NCI-H2029 (cell line): ENCODE measurements around the gene GABPB1.
A peak's percentile ranks its signal among the peaks of the same experiment; 100 is the strongest.
"Not testable (repeated sequence)": the region's sequence is repeated elsewhere in the genome, so short reads cannot be mapped to it uniquely, and the experiment has no call there.

Source experiments
- DNase-seq: peaks from one replicate; lab custom pipeline; 2025; lab: John Stamatoyannopoulos, UW

Gene GABPB1

GRCh38 chr15:50354838-50355618 lies at the start of gene GABPB1:
Gene GABPB1 (minus strand): TSS chr15:50355198. CDS start chr15:50309798, 45,400 bp downstream.
- peak; percentile 53 for DNase-seq

GRCh38 chr15:50391561-50391960 lies 36.6 kb upstream of the GABPB1 start:
- DNase-seq = not testable (repeated sequence)

- DNase-seq = no peak
These were observed 35.7 kb upstream of the GABPB1 start for GRCh38 chr15:50390554-50391264.

- DNase-seq = not testable (repeated sequence)
These were observed 27.4 kb upstream of the GABPB1 start for GRCh38 chr15:50382408-50382807.

GRCh38 chr15:50381438-50381837 lies 26.4 kb upstream of the GABPB1 start:
- DNase-seq = no peak

GRCh38 chr15:50380089-50380488 lies 25.1 kb upstream of the GABPB1 start:
- DNase-seq = no peak

GRCh38 chr15:50379413-50379812 lies 24.4 kb upstream of the GABPB1 start:
- not testable (repeated sequence) for DNase-seq

- no peak for DNase-seq
These were observed 23.8 kb upstream of the GABPB1 start for GRCh38 chr15:50378776-50379175.

GRCh38 chr15:50377867-50378751 lies 23.1 kb upstream of the GABPB1 start:
- no peak for DNase-seq

GRCh38 chr15:50369564-50369963 lies 14.6 kb upstream of the GABPB1 start:
- DNase-seq = not testable (repeated sequence)

GRCh38 chr15:50365971-50366370 lies 11.0 kb upstream of the GABPB1 start:
- no peak for DNase-seq

GRCh38 chr15:50365570-50365969 lies 10.6 kb upstream of the GABPB1 start:
- no peak for DNase-seq

- no peak for DNase-seq
These were observed 8.6 kb upstream of the GABPB1 start for GRCh38 chr15:50363612-50364011.

GRCh38 chr15:50361756-50362155 lies 6.8 kb upstream of the GABPB1 start:
- DNase-seq = no peak

GRCh38 chr15:50358845-50359244 lies 3.8 kb upstream of the GABPB1 start:
- no peak for DNase-seq

- no peak for DNase-seq
These were observed 982 bp upstream of the GABPB1 start for GRCh38 chr15:50355980-50356379.

- DNase-seq = no peak
These were observed 564 bp upstream of the GABPB1 start for GRCh38 chr15:50355619-50355905.

- peak; percentile 29 for DNase-seq
These were observed 792 bp downstream of the GABPB1 start for GRCh38 chr15:50353975-50354837.

GRCh38 chr15:50353251-50353974 lies 1.6 kb downstream of the GABPB1 start:
- no peak for DNase-seq

- DNase-seq = no peak
These were observed 4.4 kb downstream of the GABPB1 start for GRCh38 chr15:50350621-50351020.

GRCh38 chr15:50345298-50345697 lies 9.7 kb downstream of the GABPB1 start:
- no peak for DNase-seq
